Lower lobe of right lung (tissue), 2 donors: ENCODE data around the gene ZNF469. TPM values are rescaled to one million over a fixed set of nuclear protein-coding genes. Genes with fewer than 3 reads are reported as not detected.
A peak's percentile ranks its signal among the peaks of the same experiment; 100 is the strongest.

Experiments used
- ATAC-seq, 2 donors: fragments of 200-7000 bp; cut with Tn5 transposase; one replicate each; pipeline ENCODE4 v1.9.1; 2020 to 2022; ENCODE audit warnings: mild to moderate bottlenecking in 2 of 2, moderate library complexity in 2 of 2
- DNase-seq: peaks from one replicate; pipeline ENCODE4 v3.0.0-alpha.2; 2020
- H3K27ac ChIP-seq: fragments of 200-600 bp; one replicate; pipeline ENCODE4 v1.8.0; 2022
- H3K27me3 ChIP-seq: fragments of 200-600 bp; one replicate; pipeline ENCODE4 v1.8.0; 2022; ENCODE audit warnings: low read depth
- H3K36me3 ChIP-seq: fragments of 200-600 bp; one replicate; pipeline ENCODE4 v1.8.0; 2022; ENCODE audit warnings: mild to moderate bottlenecking
- H3K4me1 ChIP-seq: fragments of 200-600 bp; one replicate; pipeline ENCODE4 v1.8.0; 2022
- H3K4me3 ChIP-seq: fragments of 200-600 bp; one replicate; pipeline ENCODE4 v1.8.0; 2022; ENCODE audit warnings: mild to moderate bottlenecking
- H3K9me3 ChIP-seq: fragments of 200-600 bp; one replicate; pipeline ENCODE4 v1.8.0; 2022
- CTCF ChIP-seq: fragments of 200-600 bp; IDR thresholded peaks from one replicate; pipeline ENCODE4 v1.8.0; 2022; ENCODE audit warnings: antibody characterized with exemption, mild to moderate bottlenecking
- intact Hi-C: fragments of 100-400 bp; cut with DNase I; formaldehyde crosslinking; loops from one replicate; pipeline ENCODE4 v1.11.0; 2022
- total RNA-seq: library from RNA; stranded (reverse); fragmentation: NEBNext Ultra II Directional; extraction: Animal tissue kit (Norgen Biotek cat#: 25700); gene quantifications from one replicate; pipeline ENCODE4 v1.2.1, GENCODE V29; 2021
- donor health status: DM: no; HTN: yes; CAD: no; lungs with severe emphysema.

ZNF469 gene
- total RNA-seq, 1 donor from 2014 or later, result 2.0 TPM

GRCh38 chr16:88337538-88337937 lies 45.2 kb upstream of the ZNF469 start:
- intact Hi-C loops, result no loop called here
- DNase-seq (no peak), ATAC-seq (no peak)
- Histone ChIP-seq H3K9me3 (no peaks in the 10 kb centered on the region), H3K27ac (no peak overlapping the region), H3K36me3 (no peaks in the 10 kb centered on the region), H3K4me1 (no peaks in the 10 kb centered on the region), H3K4me3 (no peak overlapping the region), H3K27me3 (no peaks in the 10 kb centered on the region)
- no peak for TF ChIP-seq CTCF

GRCh38 chr16:88338111-88338510 lies 44.6 kb upstream of the ZNF469 start:
- no peak overlapping the region for H3K27ac ChIP-seq
- no peak overlapping the region for H3K4me3 ChIP-seq
- ATAC-seq, result peak in 1 of 2 donors; percentile 17
- intact Hi-C loops, result no loop called here
- no peaks in the 10 kb centered on the region for H3K27me3 ChIP-seq
- TF ChIP-seq CTCF, result no peak
- H3K4me1 ChIP-seq, result no peaks in the 10 kb centered on the region
- H3K9me3 ChIP-seq, result no peaks in the 10 kb centered on the region
- H3K36me3 ChIP-seq, result no peaks in the 10 kb centered on the region
- no peak for DNase-seq

- Histone ChIP-seq H3K9me3 (no peaks in the 10 kb centered on the region), H3K4me3 (no peak overlapping the region), H3K27ac (no peak overlapping the region), H3K27me3 (no peaks in the 10 kb centered on the region), H3K36me3 (no peaks in the 10 kb centered on the region), H3K4me1 (no peaks in the 10 kb centered on the region)
- ATAC-seq, result no peak
- DNase-seq, result no peak
- TF ChIP-seq CTCF, result no peak
- intact Hi-C loops, result no loop called here
Measured at GRCh38 chr16:88338896-88339295, 43.9 kb upstream of the ZNF469 start.

GRCh38 chr16:88339930-88340754 lies 42.6 kb upstream of the ZNF469 start:
- H3K36me3 ChIP-seq, result no peaks in the 10 kb centered on the region
- H3K27ac ChIP-seq, result no peak overlapping the region
- no peak for DNase-seq
- intact Hi-C loops, result no loop called here
- no peak for ATAC-seq
- no peaks in the 10 kb centered on the region for H3K4me1 ChIP-seq
- no peaks in the 10 kb centered on the region for H3K9me3 ChIP-seq
- no peaks in the 10 kb centered on the region for H3K27me3 ChIP-seq
- H3K4me3 ChIP-seq, result no peak overlapping the region
- no peak for TF ChIP-seq CTCF

- Histone ChIP-seq H3K4me1 (no peaks in the 10 kb centered on the region), H3K27ac (no peak overlapping the region), H3K9me3 (no peaks in the 10 kb centered on the region), H3K36me3 (no peaks in the 10 kb centered on the region), H3K4me3 (no peak overlapping the region), H3K27me3 (no peaks in the 10 kb centered on the region)
- ATAC-seq (peak in 1 of 2 donors; percentile 15), DNase-seq (no peak)
- TF ChIP-seq CTCF, result no peak
- intact Hi-C loops, result no loop called here
Measured at GRCh38 chr16:88340755-88341150, 42.0 kb upstream of the ZNF469 start.
